Astrocyte (in vitro differentiated cells and primary cell): ENCODE results near the gene XXYLT1. TPM values are rescaled to one million over a fixed set of nuclear protein-coding genes. Genes with fewer than 3 reads are reported as not detected.

Source experiments
- DNase-seq: peaks from one replicate; pipeline ENCODE4 v3.0.0-alpha.2; 2010; ENCODE audit warnings: low read depth
- FAIRE-seq: peaks from 2 replicates; lab custom pipeline; 2011; peaks lifted over from hg19 to GRCh38; lab: Jason Lieb, UNC
- H2AFZ ChIP-seq: 2 replicates; pipeline ENCODE4 v1.6.0; 2012; ENCODE audit warnings: low read depth, low read length, inconsistent platforms
- H3K27ac ChIP-seq: 2 replicates; pipeline ENCODE4 v1.5.1; 2011; ENCODE audit warnings: low read depth, low read length, inconsistent platforms
- H3K27me3 ChIP-seq: 2 replicates; pipeline ENCODE4 v1.6.0; 2011; ENCODE audit warnings: low read length, inconsistent platforms; ENCODE audit not compliant: insufficient read depth
- H3K36me3 ChIP-seq: 2 replicates; pipeline ENCODE4 v1.5.1; 2011; ENCODE audit warnings: low read length, inconsistent platforms; ENCODE audit not compliant: insufficient read depth
- H3K4me1 ChIP-seq: 2 replicates; pipeline ENCODE4 v1.5.1; 2011; ENCODE audit warnings: low read length, inconsistent platforms; ENCODE audit not compliant: insufficient read depth
- H3K4me2 ChIP-seq: 2 replicates; pipeline ENCODE4 v1.6.0; 2012; ENCODE audit warnings: low read length, inconsistent platforms
- H3K4me3 ChIP-seq: 2 replicates; pipeline ENCODE4 v1.5.1; 2011; ENCODE audit warnings: low read depth, mild to moderate bottlenecking, low read length, inconsistent platforms; ENCODE audit not compliant: insufficient read depth
- H3K79me2 ChIP-seq: 2 replicates; pipeline ENCODE4 v1.6.0; 2012; ENCODE audit warnings: mild to moderate bottlenecking, low read length, inconsistent platforms; ENCODE audit not compliant: insufficient read depth
- H3K9ac ChIP-seq: 2 replicates; pipeline ENCODE4 v1.6.0; 2012; ENCODE audit warnings: mild to moderate bottlenecking, low read length, inconsistent platforms
- H3K9me3 ChIP-seq: 2 replicates; pipeline ENCODE4 v1.5.1; 2012; ENCODE audit warnings: low read depth, mild to moderate bottlenecking, low read length, inconsistent platforms; ENCODE audit not compliant: insufficient read depth
- H4K20me1 ChIP-seq: 2 replicates; pipeline ENCODE4 v1.6.0; 2012; ENCODE audit warnings: low read length, inconsistent platforms; ENCODE audit not compliant: insufficient read depth
- H3K27ac Mint-ChIP-seq: one replicate; pipeline ENCODE4 v1.8.0; 2021; ENCODE audit warnings: mild to moderate bottlenecking, mixed read lengths; ENCODE audit not compliant: unreplicated experiment
- H3K27me3 Mint-ChIP-seq: one replicate; pipeline ENCODE4 v1.8.0; 2021; ENCODE audit warnings: low read depth, mixed read lengths; ENCODE audit not compliant: unreplicated experiment
- H3K36me3 Mint-ChIP-seq: one replicate; pipeline ENCODE4 v1.8.0; 2021; ENCODE audit warnings: low read depth, mixed read lengths; ENCODE audit not compliant: unreplicated experiment
- H3K4me1 Mint-ChIP-seq: one replicate; pipeline ENCODE4 v1.8.0; 2021; ENCODE audit warnings: low read depth, mixed read lengths; ENCODE audit not compliant: unreplicated experiment
- H3K4me3 Mint-ChIP-seq: one replicate; pipeline ENCODE4 v1.8.0; 2021; ENCODE audit warnings: mild to moderate bottlenecking, moderate library complexity, mixed read lengths; ENCODE audit not compliant: unreplicated experiment
- H3K9me3 Mint-ChIP-seq: one replicate; pipeline ENCODE4 v1.8.0; 2021; ENCODE audit warnings: mild to moderate bottlenecking, mixed read lengths; ENCODE audit not compliant: unreplicated experiment
- CTCF ChIP-seq: IDR thresholded peaks from 2 replicates; pipeline ENCODE4 v1.5.1; 2011; ENCODE audit warnings: low read depth, mild to moderate bottlenecking, inconsistent platforms, low read length, moderate library complexity; ENCODE audit not compliant: insufficient read depth
- EZH2 ChIP-seq: IDR thresholded peaks from 2 replicates; pipeline ENCODE4 v1.6.1; 2012; ENCODE audit warnings: mild to moderate bottlenecking, low read length, inconsistent platforms; ENCODE audit not compliant: insufficient read depth
- total RNA-seq: library from RNA; stranded (reverse); gene quantifications from 2 replicates; pipeline ENCODE4 v1.2.1, GENCODE V29; 2021

The XXYLT1 gene
- total RNA-seq, 1 donor from 2014 or later, result 26.2 TPM

- Histone ChIP-seq H3K4me2 (peak overlapping the region; percentile 52), H3K4me1 (peaks cover 9% of the 10 kb centered on the region), H3K27ac (peak overlapping the region; percentile 4), H3K9me3 (no peaks in the 10 kb centered on the region), H3K4me3 (no peak overlapping the region), H3K27me3 (no peaks in the 10 kb centered on the region), H3K36me3 (peaks cover 16% of the 10 kb centered on the region), H2AFZ (no peak overlapping the region), H3K79me2 (no peaks in the 10 kb centered on the region), H4K20me1 (no peaks in the 10 kb centered on the region), H3K9ac (no peak overlapping the region)
- FAIRE-seq (no peak), DNase-seq (peak; percentile 46)
- peaks cover 3% of the 10 kb centered on the region for H3K36me3 Mint-ChIP-seq
- no peak overlapping the region for H3K4me3 Mint-ChIP-seq
- no peaks in the 10 kb centered on the region for H3K9me3 Mint-ChIP-seq
- H3K4me1 Mint-ChIP-seq, result peaks cover 5% of the 10 kb centered on the region
- TF ChIP-seq EZH2 (no peak), CTCF (no peak)
- H3K27me3 Mint-ChIP-seq, result no peaks in the 10 kb centered on the region
- no peak overlapping the region for H3K27ac Mint-ChIP-seq
These were observed 15.3 kb upstream of the XXYLT1 start for GRCh38 chr3:195286115-195286872.

- TF ChIP-seq CTCF, result no peak
- no peak for TF ChIP-seq EZH2
- no peak for DNase-seq
- Histone ChIP-seq H3K4me1 (peaks cover 9% of the 10 kb centered on the region), H3K27ac (no peak overlapping the region), H3K9ac (no peak overlapping the region), H3K4me3 (no peak overlapping the region), H3K36me3 (peaks cover 16% of the 10 kb centered on the region), H3K79me2 (no peaks in the 10 kb centered on the region), H4K20me1 (no peaks in the 10 kb centered on the region), H3K27me3 (no peaks in the 10 kb centered on the region), H3K9me3 (no peaks in the 10 kb centered on the region), H2AFZ (no peak overlapping the region), H3K4me2 (no peak overlapping the region)
- FAIRE-seq, result no peak
- peaks cover 5% of the 10 kb centered on the region for H3K4me1 Mint-ChIP-seq
- no peaks in the 10 kb centered on the region for H3K9me3 Mint-ChIP-seq
- peaks cover 3% of the 10 kb centered on the region for H3K36me3 Mint-ChIP-seq
- no peaks in the 10 kb centered on the region for H3K27me3 Mint-ChIP-seq
- H3K27ac Mint-ChIP-seq, result no peak overlapping the region
- H3K4me3 Mint-ChIP-seq, result no peak overlapping the region
These were observed 14.4 kb upstream of the XXYLT1 start for GRCh38 chr3:195285372-195285771.

GRCh38 chr3:195284842-195285241 lies 13.9 kb upstream of the XXYLT1 start:
- Histone ChIP-seq H3K27me3 (no peaks in the 10 kb centered on the region), H3K4me2 (no peak overlapping the region), H3K9me3 (no peaks in the 10 kb centered on the region), H2AFZ (no peak overlapping the region), H3K4me3 (no peak overlapping the region), H3K79me2 (no peaks in the 10 kb centered on the region), H3K9ac (no peak overlapping the region), H3K36me3 (peaks cover 16% of the 10 kb centered on the region), H4K20me1 (no peaks in the 10 kb centered on the region), H3K27ac (no peak overlapping the region), H3K4me1 (peaks cover 9% of the 10 kb centered on the region)
- Mint-ChIP-seq H3K4me1 (peaks cover 5% of the 10 kb centered on the region), H3K4me3 (no peak overlapping the region), H3K27ac (no peak overlapping the region), H3K27me3 (no peaks in the 10 kb centered on the region), H3K36me3 (peaks cover 3% of the 10 kb centered on the region), H3K9me3 (no peaks in the 10 kb centered on the region)
- no peak for DNase-seq
- FAIRE-seq, result no peak
- TF ChIP-seq EZH2, result no peak
